Rectal smooth muscle tissue (tissue), 1 donor: ENCODE measurements around the gene CDK2AP2.

ENCODE experiments used
- H3K27ac ChIP-seq: one replicate; pipeline ENCODE4 v1.7.0; 2013; ENCODE audit warnings: low read depth, low read length, inconsistent platforms
- H3K27me3 ChIP-seq: one replicate; pipeline ENCODE4 v1.7.0; 2013; ENCODE audit warnings: low read length; ENCODE audit not compliant: control insufficient read depth, insufficient read depth
- H3K36me3 ChIP-seq: one replicate; pipeline ENCODE4 v1.7.0; 2013; ENCODE audit warnings: low read length; ENCODE audit not compliant: control insufficient read depth, insufficient read depth
- H3K4me1 ChIP-seq: one replicate; pipeline ENCODE4 v1.7.0; 2013; ENCODE audit warnings: low read length; ENCODE audit not compliant: control insufficient read depth, insufficient read depth
- H3K4me3 ChIP-seq: one replicate; pipeline ENCODE4 v1.7.0; 2013; ENCODE audit warnings: low read length
- H3K9ac ChIP-seq: one replicate; pipeline ENCODE4 v1.7.0; 2013; ENCODE audit warnings: low read length

CDK2AP2 gene

DNA sequence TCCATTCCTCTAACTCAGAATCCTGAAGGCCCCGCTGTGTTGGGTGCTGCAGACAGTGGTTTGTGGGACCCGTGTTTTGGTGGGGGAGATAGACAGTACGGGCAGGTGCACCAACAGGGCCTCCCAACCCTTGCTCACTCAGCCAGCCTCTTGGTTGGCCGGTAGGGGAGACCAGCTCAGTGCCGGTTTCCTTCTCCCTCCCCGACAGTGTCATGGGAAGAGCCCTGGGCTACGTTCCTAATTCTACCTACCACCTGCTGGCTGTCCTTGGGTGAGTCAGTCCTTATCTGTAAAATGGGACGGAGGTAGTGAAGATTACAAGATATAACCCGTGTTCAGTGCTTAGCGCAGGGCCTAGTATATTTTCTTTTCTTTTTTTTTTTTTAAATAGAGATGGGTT is 44.8 kb downstream of the CDK2AP2 start:
- Histone ChIP-seq H3K9ac (no peak overlapping the region), H3K4me1 (peaks cover 6% of the 10 kb centered on the region), H3K4me3 (no peak overlapping the region), H3K27me3 (no peaks in the 10 kb centered on the region), H3K27ac (no peak overlapping the region), H3K36me3 (no peaks in the 10 kb centered on the region)

- H3K27ac ChIP-seq: no peak overlapping the region
These were observed 49.7 kb downstream of the CDK2AP2 start for GRCh38 chr11:67458266-67458665.

GRCh38 chr11:67457453-67457852 is 50.5 kb downstream of the CDK2AP2 start:
- Histone ChIP-seq H3K27me3 (no peaks in the 10 kb centered on the region), H3K4me1 (no peaks in the 10 kb centered on the region), H3K27ac (no peak overlapping the region), H3K9ac (no peak overlapping the region), H3K36me3 (no peaks in the 10 kb centered on the region), H3K4me3 (no peak overlapping the region)

More at GRCh38 chr11:67458266-67458665, 49.7 kb downstream of the CDK2AP2 start:
- Histone ChIP-seq H3K4me3 (no peak overlapping the region), H3K9ac (no peak overlapping the region), H3K27me3 (no peaks in the 10 kb centered on the region), H3K4me1 (no peaks in the 10 kb centered on the region), H3K36me3 (no peaks in the 10 kb centered on the region)
